WTC11 (cell line): ENCODE measurements around the gene LDLRAD3. TPM values are rescaled to one million over a fixed set of nuclear protein-coding genes. Genes with fewer than 3 reads are reported as not detected.
A peak's percentile ranks its signal among the peaks of the same experiment; 100 is the strongest.

Experiments
- ATAC-seq: fragments of 200-7000 bp; cut with Tn5 transposase; 2 replicates; pipeline ENCODE4 v1.10.0; 2021; ENCODE audit warnings: mild to moderate bottlenecking, moderate library complexity
- CTCF ChIA-PET: fragments of 300-600 bp; sonication (Branson Sonifier 250); formaldehyde crosslinking; loops from one replicate; lab custom pipeline; 2021; ENCODE audit warnings: antibody characterized with exemption; lab: Charles Lee
- POLR2A ChIA-PET: fragments of 350-600 bp; sonication (Branson Sonifier 250); formaldehyde crosslinking; loops from one replicate; lab custom pipeline; 2021; ENCODE audit warnings: antibody characterized with exemption; lab: Charles Lee
- DNase-seq: peaks from one replicate; pipeline ENCODE4 v3.0.0; 2021; ENCODE audit warnings: low spot score
- H3K27ac Mint-ChIP-seq: 2 replicates; pipeline ENCODE4 v1.8.0; 2021; ENCODE audit warnings: mixed read lengths
- H3K27me3 Mint-ChIP-seq: 2 replicates; pipeline ENCODE4 v1.8.0; 2021; ENCODE audit warnings: low read depth, mild to moderate bottlenecking, moderate library complexity, mixed read lengths
- H3K36me3 Mint-ChIP-seq: 2 replicates; pipeline ENCODE4 v1.8.0; 2021; ENCODE audit warnings: mixed read lengths
- H3K4me1 Mint-ChIP-seq: 2 replicates; pipeline ENCODE4 v1.8.0; 2022; ENCODE audit warnings: mixed read lengths
- H3K4me3 Mint-ChIP-seq: 2 replicates; pipeline ENCODE4 v1.8.0; 2021; ENCODE audit warnings: mild to moderate bottlenecking, moderate library complexity, mixed read lengths
- H3K9me3 Mint-ChIP-seq: 2 replicates; pipeline ENCODE4 v1.8.0; 2021; ENCODE audit warnings: mixed read lengths
- ATF1 ChIP-seq: sonication (generic); formaldehyde crosslinking; IDR thresholded peaks from 2 replicates; pipeline ENCODE4 v1.8.1; 2023; ENCODE audit warnings: mild to moderate bottlenecking, moderate library complexity, missing genetic modification reagents
- ATF3 ChIP-seq: sonication (generic); formaldehyde crosslinking; conservative IDR thresholded peaks from 2 replicates; pipeline ENCODE4 v1.8.1; 2022; ENCODE audit warnings: mild to moderate bottlenecking, missing genetic modification reagents
- FOXJ3 ChIP-seq: sonication (generic); formaldehyde crosslinking; IDR thresholded peaks from 2 replicates; pipeline ENCODE4 v1.9.0; 2021; ENCODE audit warnings: missing genetic modification reagents, mild to moderate bottlenecking, borderline replicate concordance
- IRF1 ChIP-seq: sonication (generic); formaldehyde crosslinking; IDR thresholded peaks from 2 replicates; pipeline ENCODE4 v1.8.0; 2023; ENCODE audit warnings: missing genetic modification reagents
- IRF2 ChIP-seq: sonication (generic); formaldehyde crosslinking; IDR thresholded peaks from 2 replicates; pipeline ENCODE4 v1.8.0; 2022; ENCODE audit warnings: low read depth, missing genetic modification reagents, borderline replicate concordance
- MXD4 ChIP-seq: fragments of 250-450 bp; sonication (Bioruptor Pico); IDR thresholded peaks from 2 replicates; pipeline ENCODE4 v1.8.0; 2021; ENCODE audit warnings: mild to moderate bottlenecking, moderate library complexity, borderline replicate concordance
- NR1H2 ChIP-seq: sonication (generic); formaldehyde crosslinking; IDR thresholded peaks from 2 replicates; pipeline ENCODE4 v1.9.0; 2021; ENCODE audit warnings: mild to moderate bottlenecking, moderate library complexity, missing genetic modification reagents
- NR3C1 ChIP-seq: sonication (generic); formaldehyde crosslinking; conservative IDR thresholded peaks from 2 replicates; pipeline ENCODE4 v1.8.1; 2023; ENCODE audit warnings: low read depth, mild to moderate bottlenecking, missing genetic modification reagents
- PRRX2 ChIP-seq: fragments of 250-450 bp; sonication (Bioruptor Pico); IDR thresholded peaks from 2 replicates; pipeline ENCODE4 v1.8.0; 2021; ENCODE audit warnings: mild to moderate bottlenecking
- RELA ChIP-seq: sonication (generic); formaldehyde crosslinking; IDR thresholded peaks from 2 replicates; pipeline ENCODE4 v1.8.1; 2022; ENCODE audit warnings: missing genetic modification reagents, mild to moderate bottlenecking, borderline replicate concordance
- SMAD4 ChIP-seq: sonication (generic); formaldehyde crosslinking; IDR thresholded peaks from 2 replicates; pipeline ENCODE4 v1.8.0; 2022; ENCODE audit warnings: mild to moderate bottlenecking, missing genetic modification reagents
- ZBTB21 ChIP-seq: sonication (generic); formaldehyde crosslinking; IDR thresholded peaks from 2 replicates; pipeline ENCODE4 v1.8.1; 2023; ENCODE audit warnings: mild to moderate bottlenecking, missing genetic modification reagents, borderline replicate concordance
- ZNF532 ChIP-seq: fragments of 250-450 bp; sonication (Bioruptor Pico); IDR thresholded peaks from 2 replicates; pipeline ENCODE4 v1.9.0; 2021; ENCODE audit warnings: mild to moderate bottlenecking, borderline replicate concordance
- total RNA-seq: library from RNA; stranded (reverse); gene quantifications from 3 replicates; pipeline ENCODE4 v1.2.3, GENCODE V29; 2021
- TF ChIP-seq, protein P1 (sequence below): sonication (generic); formaldehyde crosslinking; IDR thresholded peaks from 2 replicates; pipeline ENCODE4 v1.8.0; 2022; ENCODE audit warnings: missing genetic modification reagents
- TF ChIP-seq, protein P2 (sequence below): sonication (generic); formaldehyde crosslinking; IDR thresholded peaks from 2 replicates; pipeline ENCODE4 v1.8.1; 2022; ENCODE audit warnings: low read depth, mild to moderate bottlenecking, moderate library complexity, missing genetic modification reagents, borderline replicate concordance
- TF ChIP-seq, protein P3 (sequence below): fragments of 250-450 bp; sonication (Bioruptor Pico); conservative IDR thresholded peaks from 2 replicates; pipeline ENCODE4 v1.9.0; 2021; ENCODE audit warnings: mild to moderate bottlenecking
- TF ChIP-seq, protein P4 (sequence below): sonication (generic); formaldehyde crosslinking; IDR thresholded peaks from 2 replicates; pipeline ENCODE4 v1.8.1; 2022; ENCODE audit warnings: mild to moderate bottlenecking, missing genetic modification reagents, moderate library complexity, borderline replicate concordance
- TF ChIP-seq, protein P5 (sequence below): sonication (generic); formaldehyde crosslinking; IDR thresholded peaks from 2 replicates; pipeline ENCODE4 v1.8.1; 2023; ENCODE audit warnings: mild to moderate bottlenecking, missing genetic modification reagents

LDLRAD3 gene
- total RNA-seq, 1 experiment from 2014 or later: 14.5 TPM

DNA sequence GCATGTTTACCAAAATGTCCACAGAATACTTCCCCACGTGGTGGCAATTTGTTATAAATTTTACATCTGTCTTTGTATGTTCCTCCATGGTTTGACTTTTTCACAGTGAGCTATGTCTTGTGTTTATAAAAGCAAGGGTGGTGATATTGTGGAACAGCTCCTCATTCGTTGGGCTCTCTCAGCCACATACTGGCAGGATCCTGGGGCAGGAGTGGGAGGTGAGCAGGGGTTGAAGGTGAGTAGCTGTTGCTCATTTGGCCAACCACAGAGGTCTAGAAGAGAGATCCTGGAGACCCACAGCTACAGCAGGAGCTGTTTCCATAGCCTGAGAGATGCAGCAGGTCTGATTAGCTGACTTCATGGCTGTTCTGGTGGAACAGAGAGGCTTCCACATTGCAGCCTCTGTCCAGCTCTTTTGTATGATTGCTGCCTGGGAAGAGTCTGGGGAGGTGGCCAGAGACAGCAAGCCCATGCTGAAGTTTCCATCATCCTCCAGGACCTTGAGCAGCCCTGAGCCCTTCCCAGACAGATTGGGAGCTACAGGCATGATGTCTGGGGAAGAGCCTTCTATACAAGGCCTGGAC, 128.1 kb downstream of the LDLRAD3 start:
- Mint-ChIP-seq H3K36me3 (peaks cover 36% of the 10 kb centered on the region), H3K4me3 (no peak overlapping the region), H3K9me3 (peaks cover 29% of the 10 kb centered on the region), H3K4me1 (peaks cover 61% of the 10 kb centered on the region), H3K27ac (0 out of 2 replicates have a peak overlapping the region, but pooled peaks have one; percentile 43), H3K27me3 (no peaks in the 10 kb centered on the region; the same call in 1 of the 2 replicates)
- DNase-seq: no peak
- TF ChIP-seq FOXJ3 (CRISPR knock-in tag) (no peak), NR3C1 (no peak), MXD4 (CRISPR knock-in tag) (no peak), ATF3 (no peak), SMAD4 (CRISPR knock-in tag) (no peak), IRF2 (CRISPR knock-in tag) (no peak), IRF1 (CRISPR knock-in tag) (no peak), ATF1 (no peak), ZBTB21 (CRISPR knock-in tag) (no peak), RELA (CRISPR knock-in tag) (no peak), ZNF532 (no peak), NR1H2 (CRISPR knock-in tag) (no peak), PRRX2 (no peak)
- TF ChIP-seq, protein P1, sequence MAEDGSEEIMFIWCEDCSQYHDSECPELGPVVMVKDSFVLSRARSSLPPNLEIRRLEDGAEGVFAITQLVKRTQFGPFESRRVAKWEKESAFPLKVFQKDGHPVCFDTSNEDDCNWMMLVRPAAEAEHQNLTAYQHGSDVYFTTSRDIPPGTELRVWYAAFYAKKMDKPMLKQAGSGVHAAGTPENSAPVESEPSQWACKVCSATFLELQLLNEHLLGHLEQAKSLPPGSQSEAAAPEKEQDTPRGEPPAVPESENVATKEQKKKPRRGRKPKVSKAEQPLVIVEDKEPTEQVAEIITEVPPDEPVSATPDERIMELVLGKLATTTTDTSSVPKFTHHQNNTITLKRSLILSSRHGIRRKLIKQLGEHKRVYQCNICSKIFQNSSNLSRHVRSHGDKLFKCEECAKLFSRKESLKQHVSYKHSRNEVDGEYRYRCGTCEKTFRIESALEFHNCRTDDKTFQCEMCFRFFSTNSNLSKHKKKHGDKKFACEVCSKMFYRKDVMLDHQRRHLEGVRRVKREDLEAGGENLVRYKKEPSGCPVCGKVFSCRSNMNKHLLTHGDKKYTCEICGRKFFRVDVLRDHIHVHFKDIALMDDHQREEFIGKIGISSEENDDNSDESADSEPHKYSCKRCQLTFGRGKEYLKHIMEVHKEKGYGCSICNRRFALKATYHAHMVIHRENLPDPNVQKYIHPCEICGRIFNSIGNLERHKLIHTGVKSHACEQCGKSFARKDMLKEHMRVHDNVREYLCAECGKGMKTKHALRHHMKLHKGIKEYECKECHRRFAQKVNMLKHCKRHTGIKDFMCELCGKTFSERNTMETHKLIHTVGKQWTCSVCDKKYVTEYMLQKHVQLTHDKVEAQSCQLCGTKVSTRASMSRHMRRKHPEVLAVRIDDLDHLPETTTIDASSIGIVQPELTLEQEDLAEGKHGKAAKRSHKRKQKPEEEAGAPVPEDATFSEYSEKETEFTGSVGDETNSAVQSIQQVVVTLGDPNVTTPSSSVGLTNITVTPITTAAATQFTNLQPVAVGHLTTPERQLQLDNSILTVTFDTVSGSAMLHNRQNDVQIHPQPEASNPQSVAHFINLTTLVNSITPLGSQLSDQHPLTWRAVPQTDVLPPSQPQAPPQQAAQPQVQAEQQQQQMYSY: no peak
- TF ChIP-seq, protein P2, sequence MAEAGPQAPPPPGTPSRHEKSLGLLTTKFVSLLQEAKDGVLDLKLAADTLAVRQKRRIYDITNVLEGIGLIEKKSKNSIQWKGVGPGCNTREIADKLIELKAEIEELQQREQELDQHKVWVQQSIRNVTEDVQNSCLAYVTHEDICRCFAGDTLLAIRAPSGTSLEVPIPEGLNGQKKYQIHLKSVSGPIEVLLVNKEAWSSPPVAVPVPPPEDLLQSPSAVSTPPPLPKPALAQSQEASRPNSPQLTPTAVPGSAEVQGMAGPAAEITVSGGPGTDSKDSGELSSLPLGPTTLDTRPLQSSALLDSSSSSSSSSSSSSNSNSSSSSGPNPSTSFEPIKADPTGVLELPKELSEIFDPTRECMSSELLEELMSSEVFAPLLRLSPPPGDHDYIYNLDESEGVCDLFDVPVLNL (CRISPR knock-in tag): no peak
- TF ChIP-seq, protein P3, sequence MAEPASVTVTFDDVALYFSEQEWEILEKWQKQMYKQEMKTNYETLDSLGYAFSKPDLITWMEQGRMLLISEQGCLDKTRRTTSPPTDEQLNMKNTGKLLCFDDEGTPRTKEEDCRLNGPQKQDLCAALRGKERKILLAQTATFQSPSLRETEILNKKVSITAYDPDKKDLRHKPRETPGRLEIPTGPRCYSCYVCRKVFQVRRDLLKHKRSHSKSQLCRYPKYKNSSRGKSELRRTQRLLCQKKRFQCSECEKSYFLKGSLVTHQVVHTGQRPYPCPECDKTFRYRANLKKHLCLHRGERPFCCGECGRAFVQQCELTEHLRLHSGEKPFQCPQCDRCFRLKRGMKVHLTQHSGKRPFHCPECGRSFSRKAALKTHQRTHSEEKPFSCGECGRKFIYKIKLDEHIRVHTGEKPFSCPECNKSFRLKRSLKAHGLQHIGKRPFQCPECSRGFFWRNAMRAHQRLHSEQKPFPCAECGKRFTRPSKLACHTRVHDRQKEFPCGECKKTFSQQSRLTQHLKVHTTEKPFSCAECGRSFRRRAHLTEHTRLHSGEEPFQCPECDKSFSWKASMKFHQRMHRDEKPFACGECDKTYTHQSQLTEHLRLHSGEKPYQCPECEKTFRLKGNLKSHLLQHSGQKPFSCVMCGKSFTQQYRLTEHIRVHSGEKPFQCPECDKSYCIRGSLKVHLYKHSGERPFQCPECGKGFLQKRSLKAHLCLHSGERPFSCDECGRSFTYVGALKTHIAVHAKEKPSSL (CRISPR knock-in tag): no peak
- TF ChIP-seq, protein P4, sequence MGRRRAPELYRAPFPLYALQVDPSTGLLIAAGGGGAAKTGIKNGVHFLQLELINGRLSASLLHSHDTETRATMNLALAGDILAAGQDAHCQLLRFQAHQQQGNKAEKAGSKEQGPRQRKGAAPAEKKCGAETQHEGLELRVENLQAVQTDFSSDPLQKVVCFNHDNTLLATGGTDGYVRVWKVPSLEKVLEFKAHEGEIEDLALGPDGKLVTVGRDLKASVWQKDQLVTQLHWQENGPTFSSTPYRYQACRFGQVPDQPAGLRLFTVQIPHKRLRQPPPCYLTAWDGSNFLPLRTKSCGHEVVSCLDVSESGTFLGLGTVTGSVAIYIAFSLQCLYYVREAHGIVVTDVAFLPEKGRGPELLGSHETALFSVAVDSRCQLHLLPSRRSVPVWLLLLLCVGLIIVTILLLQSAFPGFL (CRISPR knock-in tag): no peak
- TF ChIP-seq, protein P5, sequence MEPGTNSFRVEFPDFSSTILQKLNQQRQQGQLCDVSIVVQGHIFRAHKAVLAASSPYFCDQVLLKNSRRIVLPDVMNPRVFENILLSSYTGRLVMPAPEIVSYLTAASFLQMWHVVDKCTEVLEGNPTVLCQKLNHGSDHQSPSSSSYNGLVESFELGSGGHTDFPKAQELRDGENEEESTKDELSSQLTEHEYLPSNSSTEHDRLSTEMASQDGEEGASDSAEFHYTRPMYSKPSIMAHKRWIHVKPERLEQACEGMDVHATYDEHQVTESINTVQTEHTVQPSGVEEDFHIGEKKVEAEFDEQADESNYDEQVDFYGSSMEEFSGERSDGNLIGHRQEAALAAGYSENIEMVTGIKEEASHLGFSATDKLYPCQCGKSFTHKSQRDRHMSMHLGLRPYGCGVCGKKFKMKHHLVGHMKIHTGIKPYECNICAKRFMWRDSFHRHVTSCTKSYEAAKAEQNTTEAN (CRISPR knock-in tag): no peak
- CTCF ChIA-PET: interaction anchor here (0.9 to 7.1 kb wide), 10 partner anchors 13 to 249 kb away, joined by 3 to 217 read pairs (median 4); no protein-coding TSS in a partner anchor
- POLR2A ChIA-PET: interaction anchor here (1.1 kb wide), 1 partner anchor 546 kb away, joined by 3 read pairs; the partner anchor contains the start of gene PAMR1
- no peak for ATAC-seq
